Uterus (tissue), 4 donors: ENCODE results near the gene PPP3CA. TPM values are rescaled to one million over a fixed set of nuclear protein-coding genes. Genes with fewer than 3 reads are reported as not detected.

Source experiments
- DNase-seq, 2 donors: peaks; one replicate each; pipeline ENCODE4 v3.0.0-alpha.2; 2019 to 2020
- H3K27ac ChIP-seq, 2 donors: fragments of 200-600 bp; sonication (generic); 1 replicate in 1 of 2; 2 replicates in 1 of 2; pipeline ENCODE4 v1.5.1; 2016 to 2018
- H3K27me3 ChIP-seq, 2 donors: fragments of 200-600 bp; sonication (generic); one replicate each; pipeline ENCODE4 v1.5.1; 2018 to 2019; ENCODE audit warnings: control low read depth in 1 of 2
- H3K36me3 ChIP-seq, 2 donors: fragments of 200-600 bp; sonication (generic); one replicate each; pipeline ENCODE4 v1.5.1; 2019; ENCODE audit warnings: control low read depth in 1 of 2
- H3K4me1 ChIP-seq, 2 donors: fragments of 200-600 bp; sonication (generic); one replicate each; pipeline ENCODE4 v1.5.1; 2018 to 2019; ENCODE audit warnings: control low read depth in 1 of 2
- H3K4me3 ChIP-seq, 2 donors: fragments of 200-600 bp; sonication (generic); 1 replicate in 1 of 2; 2 replicates in 1 of 2; pipeline ENCODE4 v1.5.1; 2018 to 2019; ENCODE audit warnings: mild to moderate bottlenecking in 1 of 2
- H3K9me3 ChIP-seq, 2 donors: fragments of 200-600 bp; sonication (generic); one replicate each; pipeline ENCODE4 v1.5.1; 2019; ENCODE audit warnings: control low read depth in 1 of 2
- CTCF ChIP-seq, 4 experiments: fragments of 200-600 bp in 2 of 4; fragments of 450-650 bp in 2 of 4; sonication (generic) in 2 of 4; IDR thresholded peaks; one replicate each; pipeline ENCODE4 v1.5.1; 2016 to 2019; ENCODE audit warnings: antibody characterized with exemption in 4 of 4, mild to moderate bottlenecking in 2 of 4, moderate library complexity in 1 of 4
- POLR2A ChIP-seq, 2 donors: fragments of 450-650 bp; IDR thresholded peaks; one replicate each; pipeline ENCODE4 v1.6.1; 2016; ENCODE audit warnings: antibody characterized with exemption in 2 of 2, mild to moderate bottlenecking in 1 of 2, moderate library complexity in 1 of 2
- intact Hi-C: fragments of 100-400 bp; cut with DNase I; formaldehyde crosslinking; loops from one replicate; pipeline ENCODE4 v1.15.1; 2023; ENCODE audit warnings: low total_unique reads
- total RNA-seq, 4 donors: library from RNA; depleted of rRNA in 3 of 4; stranded (reverse); fragments of >200 nt in 3 of 4; gene quantifications; one replicate each; pipeline versions ENCODE4 v1.1.0 to v1.2.4, GENCODE V29; 2014 to 2023
- donor health status: DM: yes; HTN: yes; CAD: no.

The PPP3CA gene
- total RNA-seq, 4 donors from 2014 or later: 32.8 to 70.0 (median 39.8) TPM

GRCh38 chr4:101357751-101358150 lies 10.4 kb upstream of the PPP3CA start:
- no peak overlapping the region for H3K27ac ChIP-seq
- no peaks in the 10 kb centered on the region for H3K9me3 ChIP-seq
- no peak for DNase-seq
- H3K36me3 ChIP-seq: no peaks in the 10 kb centered on the region
- no peak for TF ChIP-seq CTCF (IDR thresholded peaks at IDR 0.05)
- no peak for TF ChIP-seq POLR2A (IDR thresholded peaks at IDR 0.05)
- intact Hi-C loops: no loop called here
- no peaks in the 10 kb centered on the region for H3K27me3 ChIP-seq
- no peaks in the 10 kb centered on the region for H3K4me1 ChIP-seq
- no peak overlapping the region for H3K4me3 ChIP-seq

GRCh38 chr4:101356928-101357327 lies 9.6 kb upstream of the PPP3CA start:
- H3K27me3 ChIP-seq: no peaks in the 10 kb centered on the region
- H3K4me1 ChIP-seq: no peaks in the 10 kb centered on the region
- intact Hi-C loops: no loop called here
- no peaks in the 10 kb centered on the region for H3K9me3 ChIP-seq
- H3K4me3 ChIP-seq: no peak overlapping the region
- DNase-seq: no peak
- no peak for TF ChIP-seq CTCF (IDR thresholded peaks at IDR 0.05)
- TF ChIP-seq POLR2A (IDR thresholded peaks at IDR 0.05): no peak
- H3K36me3 ChIP-seq: no peaks in the 10 kb centered on the region
- no peak overlapping the region for H3K27ac ChIP-seq

- Histone ChIP-seq H3K4me3 (no peak overlapping the region), H3K4me1 (no peaks in the 10 kb centered on the region), H3K9me3 (no peaks in the 10 kb centered on the region), H3K27ac (no peak overlapping the region), H3K27me3 (no peaks in the 10 kb centered on the region), H3K36me3 (no peaks in the 10 kb centered on the region)
- no peak for TF ChIP-seq POLR2A (IDR thresholded peaks at IDR 0.05)
- TF ChIP-seq CTCF (IDR thresholded peaks at IDR 0.05): no peak
- no peak for DNase-seq
- intact Hi-C loops: no loop called here
Measured at GRCh38 chr4:101355767-101356702, 8.7 kb upstream of the PPP3CA start.

- no peak for TF ChIP-seq CTCF (IDR thresholded peaks at IDR 0.05)
- H3K4me1 ChIP-seq: no peaks in the 10 kb centered on the region
- no peak overlapping the region for H3K27ac ChIP-seq
- DNase-seq: no peak
- H3K27me3 ChIP-seq: no peaks in the 10 kb centered on the region
- no peak overlapping the region for H3K4me3 ChIP-seq
- H3K36me3 ChIP-seq: no peaks in the 10 kb centered on the region
- H3K9me3 ChIP-seq: no peaks in the 10 kb centered on the region
- intact Hi-C loops: no loop called here
Measured at GRCh38 chr4:101355246-101355645, 7.9 kb upstream of the PPP3CA start.

- peak overlapping the region in 1 of 2 donors; percentile 97 for H3K27ac ChIP-seq
- intact Hi-C loops: no loop called here
- no peaks in the 10 kb centered on the region for H3K9me3 ChIP-seq
- H3K36me3 ChIP-seq: no peaks in the 10 kb centered on the region
- TF ChIP-seq POLR2A (IDR thresholded peaks at IDR 0.05): no peak
- TF ChIP-seq CTCF (IDR thresholded peaks at IDR 0.05): no peak
- no peak for DNase-seq
- H3K27me3 ChIP-seq: no peaks in the 10 kb centered on the region
- H3K4me3 ChIP-seq: no peak overlapping the region
- no peaks in the 10 kb centered on the region for H3K4me1 ChIP-seq
Measured at GRCh38 chr4:101349801-101350064, 2.4 kb upstream of the PPP3CA start.
